GM18951 (cell line): ENCODE data around the gene FRAT2.
A peak's percentile ranks its signal among the peaks of the same experiment; 100 is the strongest.

Source experiments
- POLR2A ChIP-seq: IDR thresholded peaks from 4 replicates; pipeline ENCODE4 v1.6.1; 2011; ENCODE audit warnings: mild to moderate bottlenecking; ENCODE audit not compliant: insufficient read length, insufficient read depth; ENCODE audit errors: extremely low read depth
- in situ Hi-C: fragments of 300-500 bp; cut with MboI; formaldehyde crosslinking; loops from one replicate; pipeline ENCODE4 v1.12.0; 2022; ENCODE audit warnings: low sequenced_read_pairs, mixed read lengths, inconsistent platforms; ENCODE audit not compliant: unreplicated experiment

The FRAT2 gene, protein sequence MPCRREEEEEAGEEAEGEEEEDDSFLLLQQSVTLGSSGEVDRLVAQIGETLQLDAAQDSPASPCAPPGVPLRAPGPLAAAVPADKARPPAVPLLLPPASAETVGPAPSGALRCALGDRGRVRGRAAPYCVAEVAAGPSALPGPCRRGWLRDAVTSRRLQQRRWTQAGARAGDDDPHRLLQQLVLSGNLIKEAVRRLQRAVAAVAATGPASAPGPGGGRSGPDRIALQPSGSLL

DNA sequence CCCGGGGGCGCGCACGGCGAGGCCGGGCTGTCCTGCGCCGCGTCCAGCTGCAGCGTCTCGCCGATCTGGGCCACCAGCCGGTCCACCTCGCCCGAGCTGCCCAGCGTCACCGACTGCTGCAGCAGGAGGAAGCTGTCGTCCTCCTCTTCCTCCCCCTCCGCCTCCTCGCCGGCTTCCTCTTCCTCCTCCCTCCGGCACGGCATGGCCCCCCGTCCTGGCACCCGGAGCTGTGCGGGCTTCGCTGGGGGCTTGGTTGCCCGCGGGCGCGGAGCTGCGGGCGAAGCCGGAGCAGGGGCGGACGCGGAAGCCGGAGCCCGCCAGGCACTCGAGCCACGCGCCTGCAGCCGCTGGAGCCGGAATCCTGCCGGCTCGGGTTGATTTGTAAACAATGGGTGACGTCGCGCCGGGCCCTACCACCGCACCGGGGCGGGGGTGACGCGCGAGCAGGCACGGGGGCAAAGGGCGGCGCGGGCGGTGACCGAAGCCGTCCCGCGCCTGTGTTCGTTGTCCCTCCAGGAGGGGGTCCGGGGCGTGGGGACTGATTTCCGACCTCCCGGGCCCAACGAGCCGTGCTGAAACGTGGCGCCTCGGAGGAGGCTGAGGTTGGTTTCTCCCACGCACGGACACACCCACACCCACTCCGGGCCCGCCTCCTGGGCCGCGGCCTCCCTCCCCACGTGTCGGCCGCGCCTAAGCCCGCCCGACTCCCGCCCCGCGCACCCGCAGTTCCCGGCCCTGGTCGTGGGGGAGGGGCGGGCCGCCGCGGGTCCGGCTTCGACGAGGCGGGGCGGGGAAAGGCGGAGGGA lies at the start of gene FRAT2:
Gene FRAT2 (minus strand): TSS at position 360 of the 806 bp plus-strand sequence. CDS start 157 bp downstream, at position 203.
- peak; percentile 47 for TF ChIP-seq POLR2A
- in situ Hi-C loops: no loop called here

DNA sequence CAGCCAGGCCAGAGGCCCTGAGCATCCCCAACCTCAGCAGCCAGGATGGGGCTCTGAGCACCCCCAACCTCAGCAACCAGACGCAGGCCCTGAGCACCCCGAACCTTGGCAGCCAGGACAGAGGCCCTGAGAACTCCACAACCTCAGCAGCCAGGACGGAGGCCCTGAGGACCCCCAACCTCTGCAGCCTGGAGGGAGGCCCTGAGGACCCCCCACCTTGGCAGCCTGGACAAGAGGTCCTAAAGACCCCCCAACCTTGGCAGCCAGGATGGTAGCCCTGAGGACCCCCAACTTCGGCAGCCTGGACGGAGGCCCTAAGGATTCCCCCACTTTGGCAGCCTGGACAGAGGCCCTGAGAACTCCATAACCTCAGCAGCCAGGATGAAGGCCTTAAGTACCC lies 49.6 kb upstream of the FRAT2 start:
- in situ Hi-C loops: no loop called here
- no peak for TF ChIP-seq POLR2A

- in situ Hi-C loops: no loop called here
- TF ChIP-seq POLR2A: no peak
Observed at GRCh38 chr10:97383159-97383558, 48.6 kb upstream of the FRAT2 start.

DNA sequence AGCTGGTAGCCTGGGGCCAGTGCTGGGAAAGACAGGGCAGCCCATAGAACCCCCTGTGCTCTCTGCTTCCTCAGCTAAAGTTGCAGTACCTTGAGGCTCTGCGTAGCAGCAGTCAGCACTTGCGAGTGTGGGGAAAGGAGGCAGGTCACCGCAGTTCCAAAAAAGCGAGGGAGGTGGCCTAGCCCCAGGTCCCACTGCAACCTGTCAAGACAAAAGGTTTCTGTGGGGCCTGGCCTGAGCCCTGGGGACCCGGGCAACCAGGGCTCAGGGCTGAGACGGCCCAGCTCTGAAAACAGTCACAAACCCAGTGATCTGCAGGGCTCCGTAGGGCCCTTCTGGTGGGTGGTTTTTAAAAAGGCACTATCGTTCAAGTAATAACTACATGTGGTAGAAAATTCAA lies 47.1 kb upstream of the FRAT2 start:
- TF ChIP-seq POLR2A: no peak
- in situ Hi-C loops: no loop called here

DNA sequence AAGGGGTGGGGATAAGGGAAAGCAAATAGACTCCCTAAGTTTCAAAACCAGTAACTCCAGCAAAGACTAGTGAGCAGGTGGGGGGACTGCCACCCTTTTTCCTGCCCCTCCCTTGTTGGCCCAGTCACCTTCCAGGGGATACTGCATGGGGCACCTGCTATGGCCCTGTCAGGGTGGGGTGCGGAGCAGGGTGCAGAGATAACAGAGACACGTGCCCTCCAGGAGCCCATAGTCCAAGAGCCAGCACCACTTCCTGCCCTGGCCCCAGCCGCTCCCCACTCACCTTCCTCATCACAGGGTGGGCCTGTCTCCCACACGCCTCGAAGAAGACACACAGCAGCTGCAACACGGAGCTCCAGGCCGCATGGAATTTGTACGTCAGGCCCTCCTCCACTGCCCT lies 46.0 kb upstream of the FRAT2 start:
- in situ Hi-C loops: no loop called here
- no peak for TF ChIP-seq POLR2A

- TF ChIP-seq POLR2A: no peak
- in situ Hi-C loops: no loop called here
Observed at GRCh38 chr10:97378933-97379921, 44.7 kb upstream of the FRAT2 start.

DNA sequence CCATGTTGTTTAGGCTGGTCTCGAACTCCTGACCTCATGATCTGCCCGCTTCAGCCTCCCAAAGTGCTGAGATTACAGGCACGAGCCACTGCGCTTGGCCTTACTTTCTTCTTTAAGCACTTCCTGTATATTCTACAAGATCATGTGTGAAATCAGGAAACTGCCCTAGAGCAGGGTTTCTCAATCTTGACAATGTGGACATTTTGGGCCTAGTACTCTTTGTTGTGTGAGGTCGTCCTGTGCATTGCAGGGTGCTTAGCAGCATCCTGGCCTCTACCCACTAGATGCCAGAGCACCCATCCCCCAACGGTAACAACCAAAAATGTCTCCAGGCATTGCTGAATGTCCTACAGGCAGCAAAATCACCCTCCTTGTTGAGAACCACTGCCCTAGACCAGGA lies 41.9 kb upstream of the FRAT2 start:
- TF ChIP-seq POLR2A: no peak

GRCh38 chr10:97373456-97373855 lies 38.9 kb upstream of the FRAT2 start:
- TF ChIP-seq POLR2A: no peak

More for the DNA sequence above, 41.9 kb upstream of the FRAT2 start:
- in situ Hi-C loops: no loop called here

GRCh38 chr10:97372233-97372875 lies 37.8 kb upstream of the FRAT2 start:
- in situ Hi-C loops: no loop called here
- TF ChIP-seq POLR2A: no peak

More at GRCh38 chr10:97373456-97373855, 38.9 kb upstream of the FRAT2 start:
- in situ Hi-C loops: no loop called here

- in situ Hi-C loops: no loop called here
Observed at GRCh38 chr10:97371696-97372095, 37.2 kb upstream of the FRAT2 start.

DNA sequence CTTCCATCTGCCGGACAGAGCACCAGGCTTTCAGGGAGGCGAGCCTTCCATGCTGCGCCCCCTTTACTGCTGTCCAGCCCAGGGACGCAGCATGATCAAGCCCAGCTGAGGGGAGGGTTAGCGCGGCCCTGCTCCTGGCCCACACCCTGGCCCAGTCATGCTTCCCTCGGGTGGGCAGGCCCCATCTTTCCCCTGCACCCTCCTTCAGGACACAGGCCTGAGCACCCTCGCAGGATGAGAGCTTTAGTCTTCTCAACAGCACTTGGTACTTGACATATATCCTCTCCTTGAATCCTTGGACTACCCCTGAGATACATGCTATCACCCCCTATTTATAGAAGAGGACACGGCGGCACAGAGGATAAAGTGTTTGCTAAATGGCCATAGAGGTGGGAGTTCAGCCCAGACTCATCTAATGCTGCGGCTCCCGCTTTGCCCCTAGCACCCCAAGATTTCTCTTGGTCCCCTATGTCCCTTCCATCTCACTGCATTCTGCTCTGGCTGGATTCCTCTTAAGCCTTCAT lies 32.7 kb upstream of the FRAT2 start:
- in situ Hi-C loops: no loop called here
- TF ChIP-seq POLR2A: no peak

More at GRCh38 chr10:97371696-97372095, 37.2 kb upstream of the FRAT2 start:
- TF ChIP-seq POLR2A: no peak

DNA sequence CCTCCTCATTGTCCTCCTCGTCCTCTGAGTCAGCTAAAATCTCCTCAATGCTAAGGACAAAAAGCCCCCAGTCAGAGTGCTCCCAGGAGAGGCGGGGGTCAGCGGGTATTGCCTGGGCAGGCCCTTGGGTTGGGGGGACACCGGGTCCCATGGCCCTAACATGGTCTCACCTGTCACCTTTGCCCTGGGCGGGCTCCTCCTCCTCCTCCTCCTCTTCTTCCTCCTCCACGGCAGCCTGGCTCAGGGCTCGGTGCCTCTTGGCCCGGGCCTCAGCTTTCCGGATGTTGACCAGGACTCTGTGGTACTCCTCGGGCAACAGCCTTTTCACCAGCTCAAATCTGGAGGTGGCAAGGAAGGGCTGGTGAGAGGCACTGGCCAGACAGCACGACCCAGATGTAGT lies 32.0 kb upstream of the FRAT2 start:
- no peak for TF ChIP-seq POLR2A
- in situ Hi-C loops: no loop called here
